H1 (cell line): ENCODE measurements around the gene ENPEP. TPM values are rescaled to one million over a fixed set of nuclear protein-coding genes. Genes with fewer than 3 reads are reported as not detected.

Experiments
- RFX5 ChIP-seq: IDR thresholded peaks from 2 replicates; pipeline ENCODE4 v1.6.1; 2011; ENCODE audit warnings: low read depth, low read length, improper control_type of control experiment, borderline replicate concordance
- SIX5 ChIP-seq: IDR thresholded peaks from 2 replicates; pipeline ENCODE4 v1.6.1; 2011; ENCODE audit warnings: mild to moderate bottlenecking, low read depth, low read length
- polyA plus RNA-seq, 7 experiments: library from polyadenylated mRNA; depleted of rRNA in 3 of 7; stranded (reverse) in 5 of 7; unstranded in 2 of 7; fragments of >200 nt in 5 of 7; fragments of 200-250 nt in 2 of 7; gene quantifications; 1 replicate in 5 of 7; 2 replicates in 1 of 7; 4 replicates in 1 of 7; pipeline versions ENCODE4 v1.2.1 to v1.2.3, GENCODE V29; 2011 to 2013; ENCODE audit warnings: missing spikeins in 2 of 7, mixed read lengths in 2 of 7
- total RNA-seq: library from RNA; stranded (reverse); fragmentation: NEBNext Ultra II Directional; extraction: Animal tissue kit (Norgen Biotek cat#: 25700); gene quantifications from 2 replicates; pipeline ENCODE4 v1.2.1, GENCODE V29; 2021
- TF ChIP-seq, protein P1 (sequence below): fragments of 300-600 bp; sonication (generic); IDR thresholded peaks from 2 replicates; pipeline ENCODE4 v1.7.1; 2012; ENCODE audit warnings: low read length, moderate library complexity, mild to moderate bottlenecking, inconsistent platforms; ENCODE audit not compliant: insufficient replicate concordance

Gene ENPEP
- total and polyA plus RNA-seq, 2 of the 8 experiments (the other 6 are each of a cell fraction or from before 2014, with no cell fraction given) = 0.09 to 0.61 TPM

DNA sequence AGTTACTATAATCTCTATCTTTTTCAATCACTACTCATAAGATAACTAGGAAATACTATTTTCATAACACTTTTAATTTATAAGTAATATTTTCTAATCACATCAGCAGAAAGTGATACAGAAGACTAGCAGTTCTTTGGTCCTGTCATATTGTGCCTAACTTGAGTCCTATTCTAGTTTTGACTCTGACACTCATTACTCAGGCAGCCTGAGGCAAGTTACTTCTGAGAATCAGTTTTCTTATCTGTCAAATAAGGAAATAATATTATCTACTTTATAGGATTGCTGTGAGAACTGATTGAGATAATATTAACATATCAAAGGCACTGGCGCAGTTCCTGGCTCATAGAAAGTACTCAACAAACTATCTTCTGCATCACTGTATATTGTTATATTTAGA lies 129.1 kb downstream of the ENPEP start (continued):
- TF ChIP-seq, protein P1, sequence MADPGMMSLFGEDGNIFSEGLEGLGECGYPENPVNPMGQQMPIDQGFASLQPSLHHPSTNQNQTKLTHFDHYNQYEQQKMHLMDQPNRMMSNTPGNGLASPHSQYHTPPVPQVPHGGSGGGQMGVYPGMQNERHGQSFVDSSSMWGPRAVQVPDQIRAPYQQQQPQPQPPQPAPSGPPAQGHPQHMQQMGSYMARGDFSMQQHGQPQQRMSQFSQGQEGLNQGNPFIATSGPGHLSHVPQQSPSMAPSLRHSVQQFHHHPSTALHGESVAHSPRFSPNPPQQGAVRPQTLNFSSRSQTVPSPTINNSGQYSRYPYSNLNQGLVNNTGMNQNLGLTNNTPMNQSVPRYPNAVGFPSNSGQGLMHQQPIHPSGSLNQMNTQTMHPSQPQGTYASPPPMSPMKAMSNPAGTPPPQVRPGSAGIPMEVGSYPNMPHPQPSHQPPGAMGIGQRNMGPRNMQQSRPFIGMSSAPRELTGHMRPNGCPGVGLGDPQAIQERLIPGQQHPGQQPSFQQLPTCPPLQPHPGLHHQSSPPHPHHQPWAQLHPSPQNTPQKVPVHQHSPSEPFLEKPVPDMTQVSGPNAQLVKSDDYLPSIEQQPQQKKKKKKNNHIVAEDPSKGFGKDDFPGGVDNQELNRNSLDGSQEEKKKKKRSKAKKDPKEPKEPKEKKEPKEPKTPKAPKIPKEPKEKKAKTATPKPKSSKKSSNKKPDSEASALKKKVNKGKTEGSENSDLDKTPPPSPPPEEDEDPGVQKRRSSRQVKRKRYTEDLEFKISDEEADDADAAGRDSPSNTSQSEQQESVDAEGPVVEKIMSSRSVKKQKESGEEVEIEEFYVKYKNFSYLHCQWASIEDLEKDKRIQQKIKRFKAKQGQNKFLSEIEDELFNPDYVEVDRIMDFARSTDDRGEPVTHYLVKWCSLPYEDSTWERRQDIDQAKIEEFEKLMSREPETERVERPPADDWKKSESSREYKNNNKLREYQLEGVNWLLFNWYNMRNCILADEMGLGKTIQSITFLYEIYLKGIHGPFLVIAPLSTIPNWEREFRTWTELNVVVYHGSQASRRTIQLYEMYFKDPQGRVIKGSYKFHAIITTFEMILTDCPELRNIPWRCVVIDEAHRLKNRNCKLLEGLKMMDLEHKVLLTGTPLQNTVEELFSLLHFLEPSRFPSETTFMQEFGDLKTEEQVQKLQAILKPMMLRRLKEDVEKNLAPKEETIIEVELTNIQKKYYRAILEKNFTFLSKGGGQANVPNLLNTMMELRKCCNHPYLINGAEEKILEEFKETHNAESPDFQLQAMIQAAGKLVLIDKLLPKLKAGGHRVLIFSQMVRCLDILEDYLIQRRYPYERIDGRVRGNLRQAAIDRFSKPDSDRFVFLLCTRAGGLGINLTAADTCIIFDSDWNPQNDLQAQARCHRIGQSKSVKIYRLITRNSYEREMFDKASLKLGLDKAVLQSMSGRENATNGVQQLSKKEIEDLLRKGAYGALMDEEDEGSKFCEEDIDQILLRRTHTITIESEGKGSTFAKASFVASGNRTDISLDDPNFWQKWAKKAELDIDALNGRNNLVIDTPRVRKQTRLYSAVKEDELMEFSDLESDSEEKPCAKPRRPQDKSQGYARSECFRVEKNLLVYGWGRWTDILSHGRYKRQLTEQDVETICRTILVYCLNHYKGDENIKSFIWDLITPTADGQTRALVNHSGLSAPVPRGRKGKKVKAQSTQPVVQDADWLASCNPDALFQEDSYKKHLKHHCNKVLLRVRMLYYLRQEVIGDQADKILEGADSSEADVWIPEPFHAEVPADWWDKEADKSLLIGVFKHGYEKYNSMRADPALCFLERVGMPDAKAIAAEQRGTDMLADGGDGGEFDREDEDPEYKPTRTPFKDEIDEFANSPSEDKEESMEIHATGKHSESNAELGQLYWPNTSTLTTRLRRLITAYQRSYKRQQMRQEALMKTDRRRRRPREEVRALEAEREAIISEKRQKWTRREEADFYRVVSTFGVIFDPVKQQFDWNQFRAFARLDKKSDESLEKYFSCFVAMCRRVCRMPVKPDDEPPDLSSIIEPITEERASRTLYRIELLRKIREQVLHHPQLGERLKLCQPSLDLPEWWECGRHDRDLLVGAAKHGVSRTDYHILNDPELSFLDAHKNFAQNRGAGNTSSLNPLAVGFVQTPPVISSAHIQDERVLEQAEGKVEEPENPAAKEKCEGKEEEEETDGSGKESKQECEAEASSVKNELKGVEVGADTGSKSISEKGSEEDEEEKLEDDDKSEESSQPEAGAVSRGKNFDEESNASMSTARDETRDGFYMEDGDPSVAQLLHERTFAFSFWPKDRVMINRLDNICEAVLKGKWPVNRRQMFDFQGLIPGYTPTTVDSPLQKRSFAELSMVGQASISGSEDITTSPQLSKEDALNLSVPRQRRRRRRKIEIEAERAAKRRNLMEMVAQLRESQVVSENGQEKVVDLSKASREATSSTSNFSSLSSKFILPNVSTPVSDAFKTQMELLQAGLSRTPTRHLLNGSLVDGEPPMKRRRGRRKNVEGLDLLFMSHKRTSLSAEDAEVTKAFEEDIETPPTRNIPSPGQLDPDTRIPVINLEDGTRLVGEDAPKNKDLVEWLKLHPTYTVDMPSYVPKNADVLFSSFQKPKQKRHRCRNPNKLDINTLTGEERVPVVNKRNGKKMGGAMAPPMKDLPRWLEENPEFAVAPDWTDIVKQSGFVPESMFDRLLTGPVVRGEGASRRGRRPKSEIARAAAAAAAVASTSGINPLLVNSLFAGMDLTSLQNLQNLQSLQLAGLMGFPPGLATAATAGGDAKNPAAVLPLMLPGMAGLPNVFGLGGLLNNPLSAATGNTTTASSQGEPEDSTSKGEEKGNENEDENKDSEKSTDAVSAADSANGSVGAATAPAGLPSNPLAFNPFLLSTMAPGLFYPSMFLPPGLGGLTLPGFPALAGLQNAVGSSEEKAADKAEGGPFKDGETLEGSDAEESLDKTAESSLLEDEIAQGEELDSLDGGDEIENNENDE = no peak
- TF ChIP-seq RFX5 (no peak), SIX5 (no peak)
